Activated CD8-positive, alpha-beta memory T cell treated with anti-CD3 and anti-CD28 coated beads for 48 hours (primary cell): ENCODE data around the gene CCDC134.

Source experiments
- DNase-seq, 3 experiments: peaks; one replicate each; pipeline ENCODE4 v3.0.0-alpha.2; 2020; ENCODE audit warnings: low read depth in 2 of 3, low spot score in 2 of 3

Gene CCDC134

GRCh38 chr22:41800348-41801146 is at the start of gene CCDC134:
CCDC134 (plus strand) TSS chr22:41800679; CDS start chr22:41808891, 8,212 bp downstream.
- DNase-seq = peak; percentile 68 to 83 (median 83)

DNA sequence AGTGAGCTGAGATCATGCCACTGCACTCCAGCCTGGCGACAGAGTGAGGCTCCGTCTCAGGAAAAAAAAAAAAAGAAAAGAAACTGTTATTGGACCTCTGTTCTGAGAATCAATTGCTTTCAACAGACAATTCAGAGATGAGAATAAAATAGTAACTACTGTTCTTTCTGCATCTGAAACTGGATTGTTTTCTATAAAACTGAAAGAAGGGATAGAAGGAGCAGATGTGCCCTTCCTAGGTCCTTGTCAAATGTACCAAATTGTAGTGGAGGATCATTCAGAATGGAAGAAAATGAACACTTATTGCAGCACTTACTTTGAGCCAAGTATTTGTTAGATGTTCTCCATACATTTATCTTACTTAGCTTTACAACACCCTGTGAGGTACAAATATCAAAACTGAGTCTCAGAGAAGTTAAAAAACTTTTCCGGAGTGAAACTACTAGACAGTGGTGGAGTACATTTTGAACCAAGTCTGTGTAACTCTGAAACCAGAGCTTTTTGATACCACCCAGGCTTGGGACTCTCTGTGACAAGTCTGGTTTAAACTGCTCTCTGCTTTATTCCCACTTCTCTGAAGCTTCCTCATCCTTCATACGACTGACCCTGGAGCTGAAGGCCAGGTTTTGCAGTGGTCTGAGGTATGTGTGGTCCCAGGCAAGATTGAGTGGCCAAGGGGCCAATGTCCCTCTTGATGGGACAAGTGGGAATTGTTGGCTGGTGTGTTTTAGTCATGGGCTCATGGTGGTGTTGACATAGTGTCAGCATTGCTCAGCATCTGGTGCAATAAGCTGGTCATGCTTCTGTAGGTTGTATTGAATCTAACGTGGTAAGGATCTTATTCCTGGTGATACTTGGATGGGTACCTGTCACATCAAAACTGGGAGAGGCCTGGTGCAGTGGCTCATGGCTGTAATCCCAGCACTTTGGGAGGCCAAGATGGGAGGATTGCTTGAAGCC is 48.2 kb upstream of the CCDC134 start:
- no peak for DNase-seq

- no peak for DNase-seq
Observed at GRCh38 chr22:41753984-41754383, 46.5 kb upstream of the CCDC134 start.

- DNase-seq = no peak
Observed at GRCh38 chr22:41757502-41757901, 43.0 kb upstream of the CCDC134 start.

DNA sequence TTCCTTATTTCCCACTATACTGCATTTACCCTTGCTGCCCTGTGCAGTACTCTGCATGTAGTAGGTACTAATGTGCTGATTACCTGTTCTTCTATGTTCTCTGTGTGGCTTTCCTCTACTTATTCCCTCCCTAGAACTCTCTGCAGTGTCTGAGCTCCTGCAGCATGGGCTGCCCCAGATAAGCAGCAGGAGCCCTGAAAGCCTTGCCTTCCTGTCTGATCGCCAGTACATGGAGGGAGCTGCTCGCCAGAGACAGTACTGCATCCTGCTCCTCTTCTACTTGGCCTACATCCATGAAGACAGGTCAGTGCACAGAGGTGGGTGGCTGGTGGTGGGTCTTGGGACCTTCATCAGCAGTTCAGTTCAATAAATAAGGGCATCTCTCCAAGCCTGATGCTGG is 42.2 kb upstream of the CCDC134 start:
- DNase-seq = no peak

- no peak for DNase-seq
Observed at GRCh38 chr22:41762980-41763779, 37.3 kb upstream of the CCDC134 start.

GRCh38 chr22:41766476-41766875 is 34.0 kb upstream of the CCDC134 start:
- DNase-seq = no peak

DNA sequence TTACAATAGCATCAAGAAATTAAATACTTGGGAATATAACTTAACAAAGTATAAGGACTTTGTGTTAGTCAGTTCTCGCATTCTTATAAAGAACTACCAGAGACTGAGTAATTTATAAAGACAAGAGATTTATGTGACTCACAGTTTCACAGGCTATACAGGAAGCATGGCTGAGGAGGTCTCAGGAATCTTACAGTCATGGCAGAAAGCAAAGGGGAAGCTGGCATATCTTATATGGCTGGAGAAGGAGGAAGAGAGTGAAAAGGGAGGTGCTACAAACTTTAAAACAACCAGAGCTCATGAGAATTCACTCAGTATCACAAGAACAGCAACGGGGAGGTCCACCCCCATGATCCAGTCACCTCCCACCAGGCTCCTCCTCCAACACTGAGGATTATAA is 32.0 kb upstream of the CCDC134 start:
- DNase-seq = no peak

DNA sequence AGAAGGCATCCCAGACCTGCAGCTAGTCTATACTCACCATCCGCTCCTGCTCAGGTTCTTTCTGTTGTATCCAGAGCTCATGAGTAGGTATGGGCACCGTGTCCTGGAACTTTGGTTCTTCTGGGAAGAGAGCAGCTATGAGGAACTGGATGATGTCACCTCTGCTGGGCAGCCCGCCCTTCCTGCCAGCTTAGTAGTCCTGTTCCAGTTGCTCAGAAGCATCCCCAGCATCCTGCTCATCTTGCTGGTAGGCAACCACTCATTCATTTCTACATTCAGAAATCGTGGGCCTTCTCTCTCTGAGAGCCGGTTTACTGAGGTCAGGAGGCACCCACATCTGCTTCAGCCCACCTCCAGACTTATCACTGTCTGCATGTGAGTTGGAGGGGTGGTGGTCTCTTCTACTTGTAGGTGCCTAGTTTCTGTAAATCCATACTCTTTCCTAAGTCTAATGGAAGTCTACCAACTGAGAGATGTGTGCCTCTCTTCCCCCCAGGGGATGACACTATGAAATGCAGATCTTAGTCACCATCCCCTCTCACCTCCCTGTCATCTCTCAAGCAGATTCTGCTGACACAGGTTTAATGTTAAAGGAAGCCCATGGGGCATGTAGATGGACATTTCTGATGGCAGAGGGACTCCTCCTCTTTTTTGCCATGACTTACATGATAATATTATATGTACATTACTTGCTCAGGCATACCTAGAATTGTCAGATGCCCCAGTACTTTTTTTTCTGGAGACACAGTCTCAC is 29.6 kb upstream of the CCDC134 start:
- no peak for DNase-seq

DNA sequence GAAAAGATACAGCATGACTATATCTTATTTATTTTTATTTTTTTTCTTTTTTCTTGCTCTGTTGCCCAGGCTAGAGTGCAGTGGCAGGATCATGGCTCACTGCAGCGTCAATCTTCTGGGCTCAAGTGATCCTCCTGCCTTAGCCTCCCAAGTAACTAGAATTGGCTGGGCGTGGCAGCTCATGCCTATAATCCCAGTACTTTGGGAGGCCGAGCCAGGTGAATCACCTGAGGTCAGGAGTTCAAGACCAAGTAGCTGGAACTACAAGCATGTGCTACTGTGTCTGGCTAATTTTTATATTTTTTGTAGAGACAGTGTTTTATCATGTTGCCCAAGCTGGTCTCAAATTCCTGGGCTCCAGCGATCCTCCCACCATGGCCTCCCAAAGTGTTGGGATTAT is 28.3 kb upstream of the CCDC134 start:
- no peak for DNase-seq

GRCh38 chr22:41772645-41773044 is 27.8 kb upstream of the CCDC134 start:
- DNase-seq = no peak

DNA sequence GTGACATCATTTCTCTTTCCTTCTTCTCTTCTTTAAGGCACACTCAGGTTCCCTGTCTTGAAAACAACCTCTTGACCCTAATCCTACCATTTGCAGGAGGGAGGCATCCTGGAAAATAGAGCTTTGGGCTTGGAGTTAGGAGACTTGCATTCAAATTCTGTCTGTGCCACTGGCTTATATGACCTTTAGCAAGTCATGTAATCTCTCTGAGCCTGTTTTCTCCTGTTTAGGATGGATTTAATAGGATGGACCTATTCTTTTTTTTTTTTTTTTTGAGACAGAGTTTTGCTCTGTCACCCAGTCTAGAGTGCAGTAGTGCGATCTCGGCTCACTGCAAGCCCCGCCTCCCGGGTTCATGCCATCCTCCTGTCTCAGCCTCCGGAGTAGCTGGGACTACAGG is 25.1 kb upstream of the CCDC134 start:
- no peak for DNase-seq

- DNase-seq = no peak
Observed at GRCh38 chr22:41775976-41776375, 24.5 kb upstream of the CCDC134 start.

- DNase-seq = no peak
Observed at GRCh38 chr22:41776381-41776780, 24.1 kb upstream of the CCDC134 start.

- DNase-seq = no peak
Observed at GRCh38 chr22:41777749-41778425, 22.6 kb upstream of the CCDC134 start.

DNA sequence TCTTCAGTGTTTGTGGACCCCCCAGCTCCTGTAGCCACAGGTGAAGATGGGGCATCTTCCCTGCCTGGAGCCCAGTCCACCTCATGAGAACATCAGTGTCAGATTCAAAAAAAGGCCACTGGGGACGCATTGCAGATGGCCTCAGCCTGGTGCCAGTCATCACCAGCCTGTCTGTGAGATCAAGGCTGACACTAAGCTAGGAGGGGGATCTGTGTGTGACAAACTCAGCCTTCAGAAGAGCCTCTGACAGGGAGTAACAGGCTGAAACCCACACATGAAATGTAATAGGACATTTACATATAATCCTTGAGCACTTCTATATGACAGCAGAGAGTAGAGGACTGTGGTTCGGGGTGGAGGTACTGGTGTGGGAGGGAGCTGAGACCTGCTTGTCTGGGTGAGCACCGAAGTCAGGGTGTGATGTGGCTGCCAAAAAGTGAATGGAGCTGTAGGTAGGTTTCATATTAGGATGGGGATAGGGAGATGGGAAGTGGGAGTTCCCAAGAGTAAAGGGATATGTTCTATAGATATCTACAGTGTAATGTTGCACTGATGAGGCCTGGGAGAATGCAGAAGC is 20.5 kb upstream of the CCDC134 start:
- no peak for DNase-seq

DNA sequence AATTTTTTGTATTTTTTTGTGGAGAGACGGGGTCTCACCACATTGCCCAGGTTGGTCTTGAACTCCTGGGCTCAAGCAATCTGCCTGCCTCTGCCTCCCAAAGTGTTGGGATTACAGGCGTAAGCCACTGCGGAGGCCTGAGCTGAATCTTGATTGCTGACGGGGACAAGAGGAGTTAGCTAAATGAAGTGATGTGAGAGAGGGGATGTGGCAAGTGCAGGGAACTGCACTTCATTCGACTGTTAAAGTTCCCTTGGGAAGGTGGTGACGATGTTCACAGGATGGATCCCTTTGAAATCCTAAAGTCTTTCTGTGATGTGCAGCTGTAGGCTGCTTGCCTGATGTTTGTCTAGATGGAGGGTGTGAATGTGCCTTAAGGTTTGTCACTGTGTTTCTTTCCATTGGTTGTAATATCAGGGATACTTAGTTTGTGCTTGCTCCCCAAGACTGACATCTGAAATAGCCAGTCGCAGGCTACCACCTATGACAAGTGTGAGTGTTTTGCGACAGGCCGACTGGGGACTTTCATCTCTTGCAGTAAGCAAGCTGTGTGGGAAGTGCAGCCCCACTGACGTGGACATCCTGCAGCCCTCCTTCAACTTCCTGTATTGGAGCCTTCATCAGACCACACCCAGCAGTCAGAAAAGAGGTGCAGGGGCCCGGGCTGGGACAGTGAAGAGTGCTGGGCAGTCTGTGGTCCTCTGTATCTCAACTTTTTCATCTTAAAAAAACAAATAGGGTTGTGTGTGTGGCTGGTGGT is 19.6 kb upstream of the CCDC134 start:
- peak in 2 of 3 experiments; percentile 62 to 68 for DNase-seq

GRCh38 chr22:41781507-41781906 is 19.0 kb upstream of the CCDC134 start:
- no peak for DNase-seq

GRCh38 chr22:41782316-41782715 is 18.2 kb upstream of the CCDC134 start:
- DNase-seq = no peak
